DMS114 treated with DMSO at 0.1 percent for 48 hours (cell line): ENCODE results near the gene TMEM72.

Source experiments
- DNase-seq: peaks from one replicate; lab custom pipeline; 2025; ENCODE audit not compliant: unreplicated experiment; lab: John Stamatoyannopoulos, UW

Gene TMEM72

DNA sequence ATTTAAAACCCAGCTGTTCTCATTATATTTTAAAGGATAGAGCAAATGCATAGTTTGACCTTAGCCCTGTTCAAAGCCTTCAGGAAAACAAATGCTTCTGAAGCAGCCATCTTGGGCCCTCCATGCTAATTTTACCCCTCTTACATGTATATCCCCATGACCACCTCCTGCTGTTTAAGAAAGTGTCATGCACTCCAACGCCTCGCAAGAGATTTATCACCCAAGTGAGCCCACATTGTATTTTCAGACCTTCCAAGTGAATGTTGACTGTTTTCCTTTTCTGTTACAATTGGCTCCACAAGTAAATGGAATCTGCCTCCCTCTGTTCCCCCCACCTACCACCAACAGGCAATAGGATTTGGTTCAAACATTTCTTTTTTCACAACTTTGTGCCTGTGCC is 5.3 kb downstream of the TMEM72 start:
- DNase-seq = no peak

DNA sequence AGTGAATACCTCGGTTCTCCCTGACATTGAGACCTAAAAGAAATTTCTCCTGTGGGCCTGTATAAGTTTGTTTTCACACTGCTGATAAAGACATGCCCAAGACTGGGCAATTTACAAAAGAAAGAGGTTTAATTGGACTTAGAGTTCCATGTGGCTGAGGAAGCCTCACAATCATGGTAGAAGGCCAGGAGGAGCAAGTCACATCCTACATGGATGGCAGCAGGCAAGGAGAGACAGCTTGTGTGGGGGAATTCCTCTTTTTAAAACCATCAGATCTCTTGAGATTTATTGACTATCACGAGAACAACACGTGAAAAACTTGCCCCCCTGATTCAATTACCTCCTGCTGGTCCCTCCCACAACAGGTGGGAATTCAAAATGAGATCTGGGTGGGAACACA is 6.7 kb downstream of the TMEM72 start:
- DNase-seq = no peak

DNA sequence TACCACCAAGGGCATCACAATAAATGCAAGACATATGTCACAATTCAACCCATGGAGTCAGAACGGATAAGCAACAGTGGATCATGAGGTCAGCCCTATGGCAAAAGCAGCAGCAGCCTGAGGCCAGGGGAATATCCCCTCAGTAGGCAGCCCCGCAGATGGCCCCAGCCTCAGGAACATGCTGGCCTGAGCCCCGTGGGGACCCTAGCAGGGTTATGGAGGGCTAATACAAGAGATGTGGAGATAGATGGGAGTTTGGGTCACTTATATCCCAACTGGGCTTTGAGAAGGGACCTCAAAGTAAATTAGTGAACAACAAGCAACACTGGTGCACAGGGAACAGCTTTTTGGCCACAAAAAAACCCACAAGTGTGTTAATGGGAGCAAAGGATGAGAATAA is 9.1 kb downstream of the TMEM72 start:
- no peak for DNase-seq

DNA sequence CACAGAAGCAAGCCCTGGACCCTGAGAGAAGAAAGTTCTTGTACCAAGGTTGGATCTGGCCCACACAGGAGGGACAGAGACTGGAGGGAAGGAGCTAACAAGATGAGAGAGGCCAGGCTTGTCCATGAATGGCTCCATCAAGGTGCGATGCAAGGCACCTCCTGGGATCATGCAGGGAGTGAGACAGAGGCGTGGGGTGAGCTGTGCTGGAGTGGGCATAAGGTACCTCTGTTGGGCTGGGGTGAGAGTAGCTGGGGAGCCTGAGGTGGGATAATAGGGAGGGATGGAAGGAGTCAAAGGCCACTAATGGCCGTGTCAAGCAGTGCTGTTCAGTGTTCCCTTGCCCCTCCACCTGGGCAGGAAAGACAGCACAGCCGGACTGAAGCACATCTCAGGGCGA is 9.9 kb downstream of the TMEM72 start:
- no peak for DNase-seq

DNA sequence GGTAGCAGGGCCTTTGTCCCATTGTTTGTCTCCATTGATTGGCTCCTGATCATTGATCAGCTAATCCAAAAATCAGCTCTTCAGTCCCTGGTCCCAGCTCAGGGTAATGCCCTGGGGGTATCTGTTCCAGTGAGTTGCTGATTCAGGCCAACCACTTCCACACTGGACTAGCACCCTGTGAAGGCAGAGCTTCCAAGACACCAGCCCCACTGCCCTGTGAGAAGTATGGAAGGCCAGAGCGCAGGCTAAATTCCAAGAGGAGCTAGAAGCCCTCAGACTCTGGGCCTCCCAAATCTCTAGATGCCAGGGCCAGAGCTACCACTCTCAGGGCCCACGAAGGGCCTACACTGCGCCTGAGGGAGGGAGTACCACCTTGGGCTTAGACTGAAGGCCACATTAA is 10.4 kb downstream of the TMEM72 start:
- DNase-seq = no peak

DNA sequence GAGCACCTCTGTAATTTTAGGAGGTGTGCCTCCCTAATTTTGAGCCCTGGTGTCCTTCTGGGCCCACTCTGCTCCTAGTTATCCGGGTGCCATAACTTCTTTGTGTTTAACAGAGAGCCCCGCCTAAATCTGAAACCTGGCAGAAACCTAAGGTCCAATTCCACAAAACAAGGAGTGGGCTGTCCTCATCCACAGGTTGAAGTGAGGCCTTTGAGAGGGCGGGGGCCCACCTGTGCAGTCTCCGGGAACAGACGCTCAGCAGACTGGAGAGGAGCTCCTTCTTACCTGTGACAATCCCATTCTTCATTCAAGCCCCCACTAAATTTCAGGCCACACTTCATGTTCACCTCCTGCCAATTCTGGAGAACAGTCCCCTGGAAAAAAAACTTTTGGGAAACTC is 10.9 kb downstream of the TMEM72 start:
- DNase-seq = no peak

DNA sequence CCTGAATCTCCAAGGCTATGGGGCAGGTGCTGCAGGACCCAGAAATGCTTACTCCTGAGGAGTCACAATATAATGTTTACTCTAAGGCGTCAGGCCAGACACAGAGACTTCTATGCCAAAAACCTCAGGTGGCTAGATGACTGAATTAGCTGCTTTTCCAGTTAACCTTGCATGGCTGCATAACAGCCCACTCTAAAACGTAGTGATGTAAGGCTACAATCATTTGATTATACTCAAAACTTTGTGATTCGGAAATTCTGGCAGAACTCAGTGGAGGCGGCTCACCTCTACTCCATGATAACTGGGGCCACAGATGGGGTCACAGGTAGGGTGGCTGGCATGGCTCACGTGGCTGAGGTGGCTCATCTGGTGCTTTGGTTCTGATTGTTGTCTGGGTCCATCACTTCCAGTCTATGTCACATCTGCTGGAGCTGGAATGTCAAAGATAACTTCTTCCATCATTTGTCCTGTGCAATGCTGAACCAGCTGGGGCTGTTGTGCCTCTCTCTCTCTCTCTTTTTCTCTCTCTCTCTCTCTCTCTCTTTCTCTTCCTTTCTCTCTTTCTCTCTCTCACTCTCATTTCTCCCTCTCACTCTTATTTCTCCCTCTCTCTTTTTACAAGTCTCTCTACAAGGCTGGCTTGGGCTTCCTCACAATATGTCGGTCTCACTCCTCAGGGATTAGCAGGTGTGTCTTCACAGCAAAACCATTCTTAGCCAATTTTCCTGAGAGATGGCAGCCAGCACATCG is 11.8 kb downstream of the TMEM72 start:
- DNase-seq = no peak

DNA sequence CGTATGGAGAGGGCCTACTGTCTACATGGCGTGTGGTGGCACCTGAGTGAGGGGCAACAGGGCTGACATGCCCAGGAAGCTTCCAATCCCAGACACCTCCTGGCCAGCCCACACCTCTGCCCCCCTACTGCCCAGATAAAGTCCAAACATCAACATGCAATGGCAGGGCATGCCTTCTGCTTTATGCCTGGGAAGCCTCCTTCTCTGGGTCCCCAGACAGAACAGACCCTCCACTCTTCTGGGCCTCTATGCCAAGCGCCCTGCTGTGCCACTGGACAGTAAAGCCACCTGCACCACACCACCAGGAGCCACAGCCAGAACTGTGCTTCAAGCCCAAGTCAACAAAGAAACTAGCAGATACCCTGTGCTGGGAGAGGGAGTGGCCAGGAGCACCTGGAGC is 12.5 kb downstream of the TMEM72 start:
- no peak for DNase-seq

DNA sequence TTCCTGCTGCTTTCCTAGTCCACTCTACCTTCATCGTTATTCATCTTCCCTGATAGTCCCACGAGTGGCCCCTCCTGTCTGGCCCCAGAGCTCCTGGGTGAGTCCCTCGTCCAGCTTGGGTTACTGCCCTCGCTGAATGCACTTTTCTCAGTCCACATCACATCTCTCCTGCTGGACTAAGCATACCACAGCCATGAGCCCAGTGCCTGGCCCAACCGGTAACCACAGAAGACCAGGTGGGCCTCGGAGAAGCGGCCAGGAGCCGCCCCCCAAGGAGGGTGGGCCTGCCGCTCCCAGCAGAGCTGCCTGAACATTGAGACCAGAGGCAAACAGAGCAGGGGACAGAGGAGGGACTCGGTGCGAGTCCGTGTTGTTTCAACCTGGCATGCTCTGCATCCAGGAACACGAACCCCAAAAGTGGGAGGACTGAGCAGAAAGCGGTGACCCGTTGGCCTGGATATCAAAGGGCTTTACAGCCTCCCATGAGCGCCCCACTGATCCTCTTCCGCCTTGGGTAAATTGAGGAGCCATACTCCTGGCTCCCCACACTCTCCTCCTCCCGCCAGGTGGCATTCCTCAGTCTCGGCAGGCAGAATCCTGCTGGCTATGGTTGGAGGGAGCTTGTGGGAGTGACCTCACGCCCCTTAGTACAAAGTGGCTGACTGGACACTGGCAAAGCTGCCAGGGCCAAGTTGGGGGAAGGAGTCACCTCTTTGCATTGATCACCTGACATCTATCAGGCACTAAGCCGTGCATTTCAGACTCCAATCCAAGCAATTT is 13.3 kb downstream of the TMEM72 start:
- DNase-seq = no peak

DNA sequence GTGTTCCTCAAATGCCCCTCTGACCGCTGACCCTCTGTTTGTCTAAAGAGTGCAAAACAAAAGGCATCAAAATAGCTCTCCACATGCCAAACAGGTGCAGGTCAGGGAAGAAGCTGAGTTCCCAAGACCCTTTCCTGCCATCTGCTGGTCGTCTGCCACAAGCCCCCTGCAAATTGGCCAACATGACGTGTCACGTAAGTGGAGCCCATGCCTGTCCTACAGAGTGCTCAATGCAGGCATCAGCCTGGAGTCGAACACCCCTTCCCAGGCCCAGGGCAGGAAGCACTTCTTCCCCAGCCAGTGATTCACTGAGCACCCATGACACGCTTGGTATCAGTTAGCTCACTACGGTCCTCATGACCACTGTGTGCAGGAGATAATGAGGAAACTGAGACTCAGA is 14.1 kb downstream of the TMEM72 start:
- no peak for DNase-seq

DNA sequence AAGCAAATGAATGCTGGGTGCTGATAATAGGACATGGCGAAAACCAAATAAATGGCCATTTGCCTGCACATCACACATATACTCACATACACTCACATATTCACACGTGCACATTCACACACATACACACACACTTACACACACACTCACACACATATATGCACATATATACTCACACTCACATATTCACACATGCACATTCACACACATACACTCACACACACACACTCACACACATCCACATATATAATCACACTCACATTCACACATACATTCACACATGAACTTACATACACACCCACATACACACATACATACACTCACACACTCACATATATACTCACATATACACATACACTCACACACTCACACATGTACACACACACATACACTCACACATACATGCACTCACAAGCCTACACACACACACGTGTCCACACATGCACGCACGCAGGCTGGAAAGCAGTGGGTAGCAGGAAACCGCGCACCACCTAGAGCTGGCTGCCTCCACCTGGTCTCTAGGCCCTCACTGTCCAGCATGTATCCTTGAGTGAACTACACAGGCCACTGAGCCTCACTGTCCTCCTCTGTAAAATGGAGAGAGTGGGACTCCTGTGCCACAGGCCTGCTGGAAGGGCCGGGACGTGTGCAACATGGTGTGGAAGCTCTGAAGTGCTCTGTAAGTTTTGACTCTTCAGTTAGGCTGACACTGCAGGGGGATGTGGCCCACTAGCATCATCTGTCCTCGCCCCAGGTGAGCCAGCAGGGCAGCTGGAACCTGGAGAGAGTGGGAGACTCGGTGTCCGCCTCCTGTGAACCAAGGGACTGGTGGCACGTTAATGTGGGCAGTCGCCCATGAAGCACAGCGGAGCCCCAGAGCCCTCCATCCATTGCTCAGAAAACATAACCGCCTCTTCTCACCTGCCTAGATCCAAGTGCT is 14.9 kb downstream of the TMEM72 start:
- DNase-seq = no peak

DNA sequence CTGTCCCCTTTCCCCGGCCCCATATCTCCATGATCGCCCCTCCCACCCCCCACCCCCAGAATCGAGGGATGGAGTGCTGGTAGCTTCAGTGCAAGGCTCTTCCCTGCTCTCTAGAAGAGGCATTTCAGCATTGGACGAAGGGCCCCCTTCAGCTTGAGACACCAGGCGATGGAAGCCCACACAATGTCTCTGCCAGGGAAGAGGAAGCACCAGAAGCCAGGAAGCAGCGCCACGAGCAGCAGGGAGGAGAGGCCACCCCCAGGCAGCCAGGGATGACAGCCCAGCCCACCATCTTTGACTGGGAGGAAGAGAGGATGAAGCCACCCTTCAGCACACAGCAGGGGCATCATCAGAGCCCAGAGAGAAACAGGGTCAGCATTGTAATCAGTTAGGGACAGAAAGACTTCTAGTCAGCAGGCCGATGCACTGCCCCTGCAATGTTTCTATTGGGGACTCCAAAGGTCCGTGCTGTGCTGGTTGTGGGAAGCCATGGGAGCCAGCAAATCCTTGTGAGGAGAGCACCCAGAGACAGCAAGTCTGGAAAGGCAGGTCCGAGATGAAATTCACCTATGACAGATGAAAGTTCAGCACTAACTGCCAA is 15.7 kb downstream of the TMEM72 start:
- DNase-seq = no peak

DNA sequence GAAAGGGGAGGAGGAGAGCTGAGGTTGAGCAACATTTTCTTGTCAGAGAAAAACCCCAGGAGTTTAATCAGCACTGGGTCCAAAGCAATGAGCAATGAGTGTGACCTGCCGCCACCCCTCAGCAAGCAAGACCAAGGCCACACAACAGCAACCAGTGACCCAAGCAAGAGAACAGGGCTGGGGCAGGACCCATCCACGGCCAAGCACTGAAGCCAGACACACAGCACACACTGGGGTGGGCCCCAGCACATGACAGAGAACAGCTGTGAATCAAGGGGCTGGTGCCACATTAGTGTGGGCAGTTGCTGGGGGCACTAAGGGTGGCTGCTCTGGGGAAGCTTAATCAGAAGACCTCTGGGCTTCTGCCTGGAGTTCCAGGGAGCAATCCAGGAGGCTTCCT is 16.2 kb downstream of the TMEM72 start:
- no peak for DNase-seq

DNA sequence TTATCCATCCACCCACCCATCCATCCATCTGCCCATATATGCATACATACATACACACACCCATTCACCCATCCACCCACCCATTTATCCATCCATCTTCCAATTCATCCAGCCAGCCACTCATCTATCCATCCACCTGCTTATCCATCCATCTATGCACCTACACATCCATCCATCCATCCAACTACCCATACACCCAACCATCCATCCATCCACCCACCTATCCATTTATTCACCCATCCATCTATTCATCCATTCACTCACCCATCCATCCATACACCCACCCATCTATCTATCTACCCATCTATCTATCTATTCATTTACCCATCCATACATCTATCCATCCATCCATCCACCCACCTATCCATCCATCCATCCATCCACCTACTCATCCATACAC is 17.3 kb downstream of the TMEM72 start:
- DNase-seq = no peak

DNA sequence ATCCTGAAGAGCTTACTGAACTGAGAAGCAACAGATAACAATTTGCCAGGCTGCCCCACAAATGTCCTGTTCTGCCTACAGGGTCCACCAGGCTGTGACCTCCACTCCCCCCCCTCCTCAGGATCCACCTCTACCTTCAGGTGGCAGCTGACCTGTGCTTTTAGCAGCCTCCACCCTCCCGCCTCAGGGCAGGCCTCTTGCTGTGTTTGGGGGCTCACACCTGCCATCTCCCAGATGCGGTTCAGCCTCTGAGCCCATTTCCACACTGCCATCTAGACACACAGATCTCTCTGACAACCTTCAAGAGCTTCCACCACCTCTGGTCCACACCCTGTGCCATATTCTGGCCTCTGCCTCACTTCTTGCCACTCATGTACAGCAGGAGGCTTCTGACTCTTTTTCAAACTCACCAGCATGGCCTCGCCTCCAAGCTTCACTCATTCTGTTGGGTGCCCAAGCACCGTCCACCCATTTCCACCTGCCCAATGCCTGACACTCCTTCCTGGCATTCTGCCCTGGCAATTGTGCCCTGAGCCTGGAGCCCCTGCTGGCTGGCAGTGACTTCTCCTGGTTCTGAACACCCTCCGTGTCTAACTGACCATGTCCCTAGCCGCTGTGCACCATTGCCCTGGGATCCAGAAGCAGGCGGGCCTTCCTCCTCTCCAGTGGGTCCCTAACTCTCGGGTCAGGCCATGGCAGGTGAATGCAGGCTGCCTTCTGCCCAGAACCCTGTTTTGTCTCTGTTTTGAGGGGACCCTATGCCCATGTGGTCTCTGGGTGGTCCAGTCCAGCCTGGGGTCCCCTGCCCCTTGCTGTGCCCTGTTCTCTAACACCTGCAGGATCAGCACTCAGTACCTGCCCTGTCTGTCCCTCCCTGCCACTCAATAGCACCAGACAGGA is 18.5 kb downstream of the TMEM72 start:
- DNase-seq = no peak

DNA sequence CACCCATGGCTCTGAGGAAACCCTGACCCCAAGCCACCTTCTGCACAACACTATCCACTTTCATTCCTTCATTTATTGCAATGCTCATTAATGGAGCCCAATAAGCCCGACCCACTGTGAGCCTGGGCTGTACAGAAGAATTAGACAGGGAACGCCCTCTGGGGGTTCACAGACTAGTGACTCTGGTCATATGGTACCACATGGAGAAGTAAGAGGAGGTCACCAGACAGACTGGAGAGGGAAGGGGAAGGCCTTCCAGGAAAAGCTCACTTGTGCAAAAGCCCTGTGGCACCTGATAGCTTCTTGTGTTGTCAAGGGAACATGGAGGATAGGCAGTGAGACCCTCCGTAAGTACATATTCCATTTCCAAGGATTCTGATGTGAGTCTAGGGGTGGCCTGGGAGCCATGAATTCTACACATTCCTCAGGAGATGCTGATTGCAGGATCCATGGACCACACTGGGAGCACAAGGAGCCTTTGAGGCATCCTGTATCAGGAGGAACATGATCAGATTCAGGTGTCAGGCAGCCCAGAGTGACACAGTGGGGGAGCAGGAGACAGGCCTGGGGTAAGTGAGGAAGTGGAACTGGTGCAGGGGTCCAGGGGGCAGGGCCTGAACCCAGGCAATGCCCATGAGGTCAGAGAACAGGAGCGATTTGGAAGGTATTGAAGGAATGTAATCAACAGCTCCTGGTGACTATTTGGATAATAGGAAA is 19.9 kb downstream of the TMEM72 start:
- no peak for DNase-seq

DNA sequence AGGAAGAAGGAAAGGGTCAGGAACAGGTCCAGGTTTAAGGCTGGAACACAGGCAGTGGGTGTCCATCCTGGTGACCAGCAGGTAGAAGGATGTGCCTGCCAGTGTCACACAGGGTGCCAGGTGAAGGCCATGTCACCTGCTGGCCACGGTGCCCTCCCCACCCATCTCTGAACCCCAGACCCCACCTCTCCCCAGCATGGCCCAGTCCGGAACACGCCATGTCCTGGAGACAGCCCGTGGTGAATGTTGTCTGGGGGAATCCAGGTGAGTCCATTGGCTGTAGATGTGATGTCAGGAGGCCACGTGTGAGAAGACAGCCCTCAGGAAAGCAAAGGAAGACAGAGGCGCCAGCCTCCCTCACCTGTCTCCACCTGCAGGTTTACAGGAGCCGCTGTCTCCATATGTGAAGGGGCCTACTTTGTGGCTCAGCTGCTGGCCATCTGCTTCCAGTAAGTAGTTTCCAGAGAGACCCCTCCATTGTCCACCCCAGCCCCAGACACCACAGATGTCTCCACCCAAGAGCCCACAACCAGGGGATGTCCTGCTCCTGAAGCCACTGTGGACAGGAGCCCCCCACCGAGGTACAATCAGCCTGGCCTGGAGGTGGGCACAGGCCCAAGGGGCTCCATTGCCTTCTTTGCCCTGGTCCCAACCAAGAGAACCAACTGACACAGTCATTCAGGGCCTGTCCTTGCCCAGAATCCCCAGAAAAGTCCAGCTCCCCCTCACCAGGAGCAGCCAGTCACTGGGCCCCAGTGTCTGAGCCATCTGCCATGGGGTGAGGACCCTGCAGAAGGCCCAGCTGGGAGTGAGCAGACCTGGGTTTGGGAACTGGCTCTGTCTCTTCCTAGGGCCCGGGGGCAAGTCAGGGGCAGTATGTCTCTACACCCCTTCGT is 20.7 kb downstream of the TMEM72 start:
- DNase-seq = no peak
